ENCODE data around the gene SEC14L5. TPM values are rescaled to one million over a fixed set of nuclear protein-coding genes. Genes with fewer than 3 reads are reported as not detected.

SEC14L5 gene
- polyA plus RNA-seq (2013, experiment 1 of 4): 0.83 TPM
- 0.75 TPM for polyA plus RNA-seq (2013, experiment 2 of 4)
- polyA plus RNA-seq (2013, experiment 3 of 4): 0.64 TPM
- polyA plus RNA-seq (2013, experiment 4 of 4): 1.4 TPM

GRCh38 chr16:4957720-4958509, at the start of gene SEC14L5:
Gene SEC14L5 (plus strand): TSS chr16:4958330. CDS start chr16:4959324, 994 bp downstream.
- Histone ChIP-seq H3K27me3 (ENCODE audit: control insufficient read depth, insufficient read depth, low read length, poor library complexity, severe bottlenecking) (peaks cover 20% of the 10 kb centered on the region), H3K27ac (ENCODE audit: insufficient read depth, low read depth, low read length, poor library complexity, severe bottlenecking) (no peak within 1 kb of the TSS), H3K4me3 (ENCODE audit: insufficient read depth, low read depth, low read length) (peak within 1 kb of the TSS; percentile 60), H3K4me1 (ENCODE audit: control insufficient read depth, insufficient read depth, low read length) (no peaks in the 10 kb centered on the region), H3K9me3 (ENCODE audit: control insufficient read depth, low read length) (no peaks in the 10 kb centered on the region), H3K36me3 (ENCODE audit: control insufficient read depth, insufficient read depth, low read length) (no peaks in the 10 kb centered on the region)
- WGBS, 2 experiments: 2% methylated on average over 56 of the region's 56 CpGs

GRCh38 chr16:4908854-4909401, 49.2 kb upstream of the SEC14L5 start:
- Histone ChIP-seq H3K36me3 (ENCODE audit: control insufficient read depth, insufficient read depth, low read length) (no peaks in the 10 kb centered on the region), H3K9me3 (ENCODE audit: control insufficient read depth, low read length) (no peaks in the 10 kb centered on the region), H3K4me1 (ENCODE audit: control insufficient read depth, insufficient read depth, low read length) (no peaks in the 10 kb centered on the region), H3K27me3 (ENCODE audit: control insufficient read depth, insufficient read depth, low read length, poor library complexity, severe bottlenecking) (no peaks in the 10 kb centered on the region), H3K27ac (ENCODE audit: insufficient read depth, low read depth, low read length, poor library complexity, severe bottlenecking) (no peak overlapping the region), H3K4me3 (ENCODE audit: insufficient read depth, low read depth, low read length) (no peak overlapping the region)
- WGBS, 2 experiments: 91 to 94% methylated on average over 5 of the region's 5 CpGs

GRCh38 chr16:4909825-4910224, 48.3 kb upstream of the SEC14L5 start:
- 91 to 96% methylated on average over 7 of the region's 7 CpGs for WGBS, 2 experiments
- H3K9me3 ChIP-seq (ENCODE audit: control insufficient read depth, low read length): no peaks in the 10 kb centered on the region
- no peak overlapping the region for H3K4me3 ChIP-seq (ENCODE audit: insufficient read depth, low read depth, low read length)
- H3K4me1 ChIP-seq (ENCODE audit: control insufficient read depth, insufficient read depth, low read length): no peaks in the 10 kb centered on the region
- no peaks in the 10 kb centered on the region for H3K27me3 ChIP-seq (ENCODE audit: control insufficient read depth, insufficient read depth, low read length, poor library complexity, severe bottlenecking)
- H3K27ac ChIP-seq (ENCODE audit: insufficient read depth, low read depth, low read length, poor library complexity, severe bottlenecking): no peak overlapping the region
- no peaks in the 10 kb centered on the region for H3K36me3 ChIP-seq (ENCODE audit: control insufficient read depth, insufficient read depth, low read length)

GRCh38 chr16:4910828-4911227, 47.3 kb upstream of the SEC14L5 start:
- H3K9me3 ChIP-seq (ENCODE audit: control insufficient read depth, low read length): no peaks in the 10 kb centered on the region
- no peaks in the 10 kb centered on the region for H3K36me3 ChIP-seq (ENCODE audit: control insufficient read depth, insufficient read depth, low read length)
- no peak overlapping the region for H3K27ac ChIP-seq (ENCODE audit: insufficient read depth, low read depth, low read length, poor library complexity, severe bottlenecking)
- WGBS, 2 experiments: 91 to 95% methylated on average over 12 of the region's 12 CpGs
- no peaks in the 10 kb centered on the region for H3K27me3 ChIP-seq (ENCODE audit: control insufficient read depth, insufficient read depth, low read length, poor library complexity, severe bottlenecking)
- peaks cover 4% of the 10 kb centered on the region for H3K4me1 ChIP-seq (ENCODE audit: control insufficient read depth, insufficient read depth, low read length)
- H3K4me3 ChIP-seq (ENCODE audit: insufficient read depth, low read depth, low read length): no peak overlapping the region

GRCh38 chr16:4911970-4912386, 46.2 kb upstream of the SEC14L5 start:
- Histone ChIP-seq H3K4me1 (ENCODE audit: control insufficient read depth, insufficient read depth, low read length) (peaks cover 4% of the 10 kb centered on the region), H3K27me3 (ENCODE audit: control insufficient read depth, insufficient read depth, low read length, poor library complexity, severe bottlenecking) (no peaks in the 10 kb centered on the region), H3K9me3 (ENCODE audit: control insufficient read depth, low read length) (no peaks in the 10 kb centered on the region), H3K4me3 (ENCODE audit: insufficient read depth, low read depth, low read length) (no peak overlapping the region), H3K27ac (ENCODE audit: insufficient read depth, low read depth, low read length, poor library complexity, severe bottlenecking) (no peak overlapping the region), H3K36me3 (ENCODE audit: control insufficient read depth, insufficient read depth, low read length) (no peaks in the 10 kb centered on the region)
- 79% methylated on average over 6 of the region's 6 CpGs for WGBS, 2 experiments

GRCh38 chr16:4913130-4913773, 44.9 kb upstream of the SEC14L5 start:
- no peaks in the 10 kb centered on the region for H3K36me3 ChIP-seq (ENCODE audit: control insufficient read depth, insufficient read depth, low read length)
- H3K27ac ChIP-seq (ENCODE audit: insufficient read depth, low read depth, low read length, poor library complexity, severe bottlenecking): no peak overlapping the region
- H3K27me3 ChIP-seq (ENCODE audit: control insufficient read depth, insufficient read depth, low read length, poor library complexity, severe bottlenecking): no peaks in the 10 kb centered on the region
- no peak overlapping the region for H3K4me3 ChIP-seq (ENCODE audit: insufficient read depth, low read depth, low read length)
- H3K4me1 ChIP-seq (ENCODE audit: control insufficient read depth, insufficient read depth, low read length): peaks cover 5% of the 10 kb centered on the region
- WGBS, 2 experiments: 78 to 86% methylated on average over 7 of the region's 7 CpGs
- H3K9me3 ChIP-seq (ENCODE audit: control insufficient read depth, low read length): no peaks in the 10 kb centered on the region

- 91 to 93% methylated on average over 15 of the region's 15 CpGs for WGBS, 2 experiments
- no peaks in the 10 kb centered on the region for H3K27me3 ChIP-seq (ENCODE audit: control insufficient read depth, insufficient read depth, low read length, poor library complexity, severe bottlenecking)
- H3K36me3 ChIP-seq (ENCODE audit: control insufficient read depth, insufficient read depth, low read length): no peaks in the 10 kb centered on the region
- H3K27ac ChIP-seq (ENCODE audit: insufficient read depth, low read depth, low read length, poor library complexity, severe bottlenecking): no peak overlapping the region
- peaks cover 9% of the 10 kb centered on the region for H3K4me1 ChIP-seq (ENCODE audit: control insufficient read depth, insufficient read depth, low read length)
- H3K4me3 ChIP-seq (ENCODE audit: insufficient read depth, low read depth, low read length): no peak overlapping the region
- H3K9me3 ChIP-seq (ENCODE audit: control insufficient read depth, low read length): no peaks in the 10 kb centered on the region
Observed at GRCh38 chr16:4913774-4914525, 44.2 kb upstream of the SEC14L5 start.

GRCh38 chr16:4914528-4915225, 43.5 kb upstream of the SEC14L5 start:
- H3K27me3 ChIP-seq (ENCODE audit: control insufficient read depth, insufficient read depth, low read length, poor library complexity, severe bottlenecking): no peaks in the 10 kb centered on the region
- H3K36me3 ChIP-seq (ENCODE audit: control insufficient read depth, insufficient read depth, low read length): no peaks in the 10 kb centered on the region
- H3K27ac ChIP-seq (ENCODE audit: insufficient read depth, low read depth, low read length, poor library complexity, severe bottlenecking): no peak overlapping the region
- 93 to 95% methylated on average over 7 of the region's 7 CpGs for WGBS, 2 experiments
- H3K4me1 ChIP-seq (ENCODE audit: control insufficient read depth, insufficient read depth, low read length): peaks cover 9% of the 10 kb centered on the region
- H3K9me3 ChIP-seq (ENCODE audit: control insufficient read depth, low read length): no peaks in the 10 kb centered on the region
- no peak overlapping the region for H3K4me3 ChIP-seq (ENCODE audit: insufficient read depth, low read depth, low read length)

GRCh38 chr16:4915226-4915761, 42.8 kb upstream of the SEC14L5 start:
- Histone ChIP-seq H3K27me3 (ENCODE audit: control insufficient read depth, insufficient read depth, low read length, poor library complexity, severe bottlenecking) (no peaks in the 10 kb centered on the region), H3K27ac (ENCODE audit: insufficient read depth, low read depth, low read length, poor library complexity, severe bottlenecking) (no peak overlapping the region), H3K4me3 (ENCODE audit: insufficient read depth, low read depth, low read length) (no peak overlapping the region), H3K36me3 (ENCODE audit: control insufficient read depth, insufficient read depth, low read length) (no peaks in the 10 kb centered on the region), H3K9me3 (ENCODE audit: control insufficient read depth, low read length) (no peaks in the 10 kb centered on the region), H3K4me1 (ENCODE audit: control insufficient read depth, insufficient read depth, low read length) (peaks cover 9% of the 10 kb centered on the region)
- WGBS, 2 experiments: 91 to 92% methylated on average over 10 to 11 of the region's 11 CpGs
